Activated CD4-positive, CD25-positive, alpha-beta regulatory T cell treated with anti-CD3 and anti-CD28 coated beads, Interleukin-2, amount 50 U/mL, for 16 hours (primary cell): ENCODE data around the gene SPTB.
"Not testable (repeated sequence)": the region's sequence is repeated elsewhere in the genome, so short reads cannot be mapped to it uniquely, and the experiment has no call there.

ENCODE experiments used
- DNase-seq: peaks from one replicate; pipeline ENCODE4 v3.0.0-alpha.2; 2020; ENCODE audit warnings: low read depth, low spot score

SPTB gene

GRCh38 chr14:64821651-64822050, 58.1 kb downstream of the SPTB start:
- no peak for DNase-seq

- DNase-seq = no peak
Observed at GRCh38 chr14:64818151-64818550, 61.6 kb downstream of the SPTB start.

GRCh38 chr14:64817631-64818030, 62.1 kb downstream of the SPTB start:
- no peak for DNase-seq

GRCh38 chr14:64816221-64816783, 63.4 kb downstream of the SPTB start:
- no peak for DNase-seq

GRCh38 chr14:64815257-64815656, 64.5 kb downstream of the SPTB start:
- DNase-seq = no peak

GRCh38 chr14:64812412-64812811, 67.3 kb downstream of the SPTB start:
- DNase-seq = no peak

GRCh38 chr14:64811676-64812075, 68.0 kb downstream of the SPTB start:
- DNase-seq = no peak

GRCh38 chr14:64808449-64808848, 71.3 kb downstream of the SPTB start:
- no peak for DNase-seq

- no peak for DNase-seq
Observed at GRCh38 chr14:64807551-64807950, 72.2 kb downstream of the SPTB start.

- no peak for DNase-seq
Observed at GRCh38 chr14:64806862-64807495, 72.7 kb downstream of the SPTB start.

- no peak for DNase-seq
Observed at GRCh38 chr14:64806202-64806861, 73.4 kb downstream of the SPTB start.

- DNase-seq = not testable (repeated sequence)
Observed at GRCh38 chr14:64805646-64806045, 74.1 kb downstream of the SPTB start.

GRCh38 chr14:64804754-64805260, 74.9 kb downstream of the SPTB start:
- DNase-seq = no peak

- no peak for DNase-seq
Observed at GRCh38 chr14:64801800-64802199, 77.9 kb downstream of the SPTB start.

- no peak for DNase-seq
Observed at GRCh38 chr14:64801046-64801445, 78.7 kb downstream of the SPTB start.

GRCh38 chr14:64800000-64800399, 79.7 kb downstream of the SPTB start:
- DNase-seq = no peak

- DNase-seq = no peak
Observed at GRCh38 chr14:64799555-64799954, 80.2 kb downstream of the SPTB start.

GRCh38 chr14:64796369-64796768, 83.3 kb downstream of the SPTB start:
- DNase-seq = no peak

- no peak for DNase-seq
Observed at GRCh38 chr14:64795921-64796320, 83.8 kb downstream of the SPTB start.

GRCh38 chr14:64795211-64795610, 84.5 kb downstream of the SPTB start:
- DNase-seq = no peak

GRCh38 chr14:64792871-64793560, 86.7 kb downstream of the SPTB start:
- DNase-seq = no peak

GRCh38 chr14:64792231-64792630, 87.5 kb downstream of the SPTB start:
- no peak for DNase-seq
